HG03095 (cell line): ENCODE results near the gene GTF2IRD1.
"Not testable (repeated sequence)": the region's sequence is repeated elsewhere in the genome, so short reads cannot be mapped to it uniquely, and the experiment has no call there.

Experiments
- ATAC-seq: cut with Tn5 transposase; IDR thresholded peaks from one replicate; pipeline ENCODE4 v1.9.1; 2021; ENCODE audit warnings: moderate library complexity; ENCODE audit not compliant: unreplicated experiment

The GTF2IRD1 gene

DNA sequence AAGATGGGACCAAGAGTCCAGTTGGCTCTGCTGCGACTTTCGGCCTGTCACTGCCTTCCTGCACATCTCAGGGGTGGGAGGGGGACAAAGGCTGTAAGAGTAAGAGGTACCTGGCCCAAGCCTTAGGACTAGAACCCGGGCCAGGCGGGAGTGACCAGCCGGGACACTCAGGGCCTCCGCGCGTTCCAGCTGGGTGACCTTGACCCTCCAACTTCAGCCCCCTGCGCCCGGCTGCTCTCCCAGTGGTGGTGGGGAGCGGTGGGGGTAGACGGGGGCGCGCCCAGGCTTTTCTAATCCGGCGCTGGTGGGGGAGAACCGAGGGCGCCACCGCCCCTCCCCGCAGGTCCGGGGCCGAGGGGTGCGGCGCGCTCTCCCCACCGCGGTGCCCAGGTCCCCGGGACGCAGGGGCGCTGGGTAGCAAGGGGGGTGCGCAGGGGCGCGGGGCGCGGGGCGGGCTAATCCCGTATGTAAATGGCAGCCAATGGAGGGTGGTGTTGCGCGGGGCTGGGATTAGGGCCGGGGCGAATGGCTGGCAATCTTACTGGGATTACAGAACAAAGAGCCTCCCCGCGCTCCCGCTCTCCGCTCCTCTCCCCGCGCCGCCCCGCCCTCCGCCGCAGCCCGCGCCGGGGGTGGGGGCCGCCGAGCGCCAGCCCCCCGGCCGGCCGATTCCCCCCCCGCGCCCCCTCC is at the start of gene GTF2IRD1:
GTF2IRD1 (plus strand) TSS at position 585 of the 690 bp plus-strand sequence. CDS start 54,175 bp downstream, outside the sequence.
- ATAC-seq: no peak

DNA sequence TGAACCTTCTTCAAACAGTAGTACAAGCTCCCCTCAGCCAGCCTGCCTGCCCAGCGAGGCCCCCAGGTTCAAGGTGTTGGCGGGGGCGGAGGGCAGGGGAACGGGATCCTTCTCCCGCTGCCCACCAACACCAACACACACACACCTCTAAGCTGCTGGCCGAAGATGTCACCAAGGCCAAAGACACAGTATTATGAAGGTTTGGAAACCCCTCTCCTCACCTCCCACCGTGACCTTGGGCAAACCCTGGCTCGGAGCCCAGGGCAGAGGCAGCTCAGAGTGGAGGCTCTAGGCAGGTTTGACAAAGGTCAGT is 49.4 kb upstream of the GTF2IRD1 start:
- ATAC-seq: no peak

DNA sequence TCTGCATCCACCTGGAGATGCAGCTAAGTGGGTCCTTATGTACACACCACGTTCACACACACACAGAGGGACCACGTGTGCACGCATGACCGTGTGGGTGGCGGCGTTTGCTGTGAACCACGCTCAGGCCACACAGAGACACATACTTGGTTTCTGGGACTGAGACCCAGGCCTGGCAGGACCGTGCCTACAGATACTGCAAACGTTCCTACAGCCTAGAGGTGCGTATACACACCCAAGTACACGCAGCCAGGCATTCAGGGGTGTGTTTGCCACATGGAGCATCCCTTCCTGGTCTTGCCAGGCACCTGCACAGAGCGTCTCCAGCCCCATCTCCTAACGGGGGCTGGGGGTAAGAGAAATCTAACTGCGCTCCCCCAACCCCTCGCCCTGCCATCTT is 49.0 kb upstream of the GTF2IRD1 start:
- no peak for ATAC-seq

DNA sequence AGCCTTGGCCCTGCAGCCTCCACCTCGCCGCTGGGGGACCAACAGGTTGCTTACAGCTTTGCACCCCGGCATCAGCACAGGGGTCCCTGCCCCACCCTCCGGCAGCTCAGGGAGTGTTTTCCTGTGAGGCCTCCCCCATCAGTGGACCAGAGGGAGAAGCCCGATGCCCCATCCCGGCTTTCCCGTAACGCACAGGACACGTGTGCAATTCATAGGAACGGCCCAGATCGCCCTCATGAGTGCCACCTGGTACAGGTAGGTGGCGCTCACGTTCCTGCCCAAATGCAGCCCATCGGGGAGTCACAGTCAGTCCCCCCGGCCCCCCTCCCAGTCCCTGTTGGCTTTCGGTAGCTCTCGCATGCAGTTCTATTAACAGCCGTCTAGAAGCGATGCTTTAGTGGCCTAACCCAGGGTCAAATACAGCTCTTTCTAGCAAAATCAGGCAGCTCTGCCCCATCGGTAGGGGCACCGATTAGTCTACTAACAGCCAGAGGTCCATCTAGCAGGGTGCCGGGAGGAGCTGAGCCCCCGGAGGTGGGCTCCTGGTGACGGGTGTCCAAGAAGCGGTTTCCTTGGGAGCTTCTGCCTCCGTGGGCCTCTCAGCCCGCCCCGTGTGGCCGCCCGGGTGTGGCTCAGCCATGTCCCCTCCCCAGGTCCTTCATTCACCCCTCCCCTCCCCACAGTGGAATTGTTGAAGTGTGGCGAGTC is 48.4 kb upstream of the GTF2IRD1 start:
- ATAC-seq: no peak

GRCh38 chr7:74405899-74406512 is 47.7 kb upstream of the GTF2IRD1 start:
- no peak for ATAC-seq

DNA sequence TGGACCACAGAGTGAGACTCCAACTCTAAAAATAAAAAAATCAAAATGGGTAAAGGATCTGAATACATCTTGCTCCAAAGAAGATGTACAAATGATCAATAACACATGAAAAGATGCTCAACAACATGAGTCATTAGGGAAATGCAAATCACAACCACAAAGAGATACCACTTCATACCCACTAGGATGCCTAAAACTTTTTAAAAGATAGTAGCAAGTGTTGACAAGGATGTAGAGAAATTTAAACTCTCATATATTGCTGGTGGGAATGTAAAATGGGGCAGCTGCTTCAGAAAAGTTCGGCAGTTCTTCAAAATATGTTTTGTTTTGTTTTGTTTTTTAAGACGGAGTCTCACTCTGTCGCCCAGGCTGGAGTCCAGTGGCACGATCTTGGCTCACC is 45.7 kb upstream of the GTF2IRD1 start:
- ATAC-seq: no peak

DNA sequence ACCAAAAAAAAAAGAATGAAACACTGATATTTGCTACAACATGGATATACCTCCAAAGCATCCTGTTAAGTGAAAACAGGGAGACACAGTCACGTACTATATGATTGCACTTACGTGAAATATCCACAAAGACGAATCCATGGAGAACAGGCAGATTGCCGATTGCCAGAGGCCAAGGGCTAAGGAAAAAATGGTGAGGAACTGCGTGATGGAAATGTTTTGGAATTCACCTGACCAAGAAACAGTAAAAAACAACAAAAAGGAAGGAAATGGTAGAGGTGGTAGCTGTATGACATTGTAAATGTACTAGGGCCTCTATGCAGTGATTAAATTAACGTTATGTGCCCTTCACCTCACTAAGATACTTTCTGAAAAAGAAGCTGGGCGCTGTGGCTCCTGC is 44.1 kb upstream of the GTF2IRD1 start:
- no peak for ATAC-seq

- no peak for ATAC-seq
Measured at GRCh38 chr7:74410772-74411171, 42.9 kb upstream of the GTF2IRD1 start.

DNA sequence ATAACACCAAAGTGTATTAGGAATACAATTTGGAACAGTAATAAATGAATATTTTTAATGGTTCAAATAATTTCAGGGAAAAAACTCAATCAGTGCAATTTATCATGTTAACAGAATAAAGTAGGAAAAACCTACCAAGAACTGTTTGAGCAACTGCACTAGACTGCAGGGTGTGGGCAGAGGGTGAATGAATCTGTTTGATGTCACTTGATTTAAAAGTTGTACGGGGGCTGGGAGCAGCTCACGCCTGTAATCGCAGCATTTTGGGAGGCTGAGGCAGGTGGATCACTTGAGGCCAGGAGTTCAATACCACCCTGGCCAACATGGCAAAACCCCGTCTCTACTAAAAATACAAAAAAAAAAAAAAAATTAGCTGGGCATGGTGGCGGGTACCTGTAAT is 42.1 kb upstream of the GTF2IRD1 start:
- ATAC-seq: not testable (repeated sequence)

- ATAC-seq: no peak
Measured at GRCh38 chr7:74412056-74412455, 41.6 kb upstream of the GTF2IRD1 start.

- ATAC-seq: no peak
Measured at GRCh38 chr7:74412603-74413002, 41.1 kb upstream of the GTF2IRD1 start.

DNA sequence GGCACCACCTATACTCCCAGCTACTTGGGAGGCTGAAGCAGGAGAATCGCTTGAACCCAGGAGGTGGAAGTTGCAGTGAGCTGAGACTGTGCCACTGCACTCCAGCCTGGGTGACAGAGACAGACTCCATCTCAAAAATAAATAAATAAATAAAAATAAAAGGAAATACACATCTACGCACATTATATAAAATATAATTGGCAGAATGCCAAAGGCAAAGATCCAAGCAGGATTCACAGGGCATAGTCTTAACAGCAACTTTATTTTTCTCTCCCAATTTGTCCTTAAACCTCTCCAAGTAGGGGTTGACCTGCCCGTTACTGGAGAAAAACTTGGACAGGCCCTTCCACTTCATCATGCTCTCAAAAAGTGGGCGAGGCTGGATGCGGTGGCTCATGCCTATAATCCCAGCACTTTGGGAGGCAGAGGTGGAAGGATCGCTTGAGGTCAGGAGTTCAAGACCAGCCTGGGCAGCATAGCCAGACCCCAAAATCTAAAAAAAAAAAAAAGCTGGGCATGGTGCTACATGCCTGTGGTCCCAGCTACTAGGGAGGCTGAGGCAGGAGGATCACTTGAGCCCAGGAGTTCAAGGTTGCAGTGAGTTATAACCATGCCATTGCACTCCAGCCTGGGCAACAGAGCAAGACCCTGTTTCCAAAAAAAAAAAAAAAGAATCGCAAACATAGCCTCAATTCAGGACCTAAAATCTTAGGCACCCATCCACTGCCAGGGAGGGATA is 38.9 kb upstream of the GTF2IRD1 start:
- not testable (repeated sequence) for ATAC-seq

- no peak for ATAC-seq
Measured at GRCh38 chr7:74417419-74417971, 36.2 kb upstream of the GTF2IRD1 start.

DNA sequence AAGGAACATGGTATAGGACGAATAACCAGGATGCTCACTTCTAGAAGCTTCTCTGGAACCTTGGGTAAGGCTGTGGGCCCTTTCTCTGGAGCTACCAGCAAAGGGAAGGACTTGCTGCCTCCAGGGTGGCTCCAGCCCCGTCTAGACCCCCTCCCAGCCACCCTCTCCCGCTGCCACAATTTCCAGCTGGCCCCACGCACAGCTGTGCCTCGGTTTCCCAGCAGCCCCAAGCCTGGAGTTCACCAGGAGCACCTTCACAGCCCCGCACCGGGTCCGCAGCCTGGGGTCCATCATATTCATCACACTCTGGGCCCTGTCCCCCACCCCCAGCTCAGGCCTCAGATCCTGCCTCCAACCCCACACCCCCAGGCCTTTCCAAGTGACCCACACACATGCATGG is 35.6 kb upstream of the GTF2IRD1 start:
- no peak for ATAC-seq

DNA sequence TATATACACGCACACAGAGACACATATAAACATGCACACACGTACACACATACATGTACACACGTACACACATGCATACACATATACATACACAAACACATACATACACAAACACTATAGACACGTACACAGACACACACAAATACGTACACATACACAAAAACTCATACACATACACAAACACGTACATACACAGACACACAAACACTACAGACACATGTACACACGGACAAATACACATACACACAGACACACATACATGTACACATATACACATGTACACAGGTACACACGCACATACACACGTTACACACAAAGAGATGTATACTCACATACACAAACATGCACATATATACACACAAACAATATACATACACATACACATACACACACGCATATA is 35.2 kb upstream of the GTF2IRD1 start:
- no peak for ATAC-seq

DNA sequence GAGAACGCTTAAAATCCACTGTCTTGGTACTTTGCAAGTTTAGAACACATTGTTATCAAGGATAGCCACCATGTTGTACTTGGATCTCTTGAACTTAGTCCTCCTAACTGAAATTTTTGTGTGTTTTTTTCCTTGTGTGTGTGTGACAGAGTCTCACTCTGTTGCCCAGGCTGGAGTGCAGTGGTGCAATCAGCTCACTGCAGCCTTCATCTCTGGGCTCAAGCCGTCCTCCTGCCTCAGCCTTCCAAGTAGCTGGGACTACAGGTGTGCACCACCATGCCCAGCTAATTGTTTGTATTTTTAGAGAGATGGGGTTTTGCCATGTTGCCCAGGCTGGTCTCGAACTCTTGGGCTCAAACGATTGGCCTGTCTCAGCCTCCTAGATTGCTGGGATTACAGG is 34.5 kb upstream of the GTF2IRD1 start:
- ATAC-seq: not testable (repeated sequence)

DNA sequence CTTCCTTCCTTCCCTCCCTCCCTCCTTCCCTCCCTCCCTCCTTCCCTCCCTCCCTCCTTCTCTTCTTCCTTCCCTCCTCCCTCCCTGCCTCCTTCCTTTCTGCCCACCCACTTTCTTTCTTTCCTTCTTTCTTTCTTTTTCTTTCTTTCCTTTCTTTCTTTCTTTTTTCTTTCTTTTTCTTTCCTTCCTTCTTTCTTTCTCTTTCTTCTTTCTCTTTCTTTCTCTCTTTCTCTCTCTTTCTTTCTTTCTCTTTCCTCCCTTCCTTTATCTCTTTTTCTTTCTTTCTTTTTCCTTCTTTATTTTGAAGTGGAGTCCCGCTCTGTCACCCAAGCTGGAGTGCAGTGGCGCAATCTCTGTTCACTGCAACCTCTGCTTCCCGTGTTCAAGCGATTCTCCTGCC is 33.7 kb upstream of the GTF2IRD1 start:
- no peak for ATAC-seq

DNA sequence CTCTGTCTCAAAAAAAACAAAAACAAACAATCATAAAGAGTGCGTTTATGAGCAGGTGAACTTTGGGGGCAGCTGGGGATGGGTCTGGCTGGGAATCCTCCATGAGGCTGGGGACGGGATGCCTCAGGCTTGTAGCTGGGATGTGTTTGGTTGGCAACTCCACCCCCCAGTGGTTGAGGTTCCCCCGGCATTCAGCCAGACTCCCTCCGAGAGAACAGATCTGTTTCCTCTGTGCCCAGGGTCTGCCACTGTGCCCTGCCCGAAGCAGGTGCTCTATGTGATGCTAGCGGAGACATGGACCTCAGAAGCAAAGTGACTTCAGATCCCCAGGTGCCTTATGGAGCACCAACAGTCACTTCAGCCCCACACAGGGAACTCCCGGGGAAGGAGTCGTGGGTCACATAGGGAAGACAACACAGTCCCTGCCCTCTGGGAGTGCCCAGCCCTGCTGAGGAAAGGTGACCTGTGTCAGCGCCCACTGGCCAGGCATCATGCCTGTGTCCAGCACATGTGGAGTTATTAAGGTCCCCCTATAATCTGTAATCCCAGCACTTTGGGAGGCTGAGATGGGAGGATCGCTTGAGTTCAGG is 29.3 kb upstream of the GTF2IRD1 start:
- ATAC-seq: no peak

DNA sequence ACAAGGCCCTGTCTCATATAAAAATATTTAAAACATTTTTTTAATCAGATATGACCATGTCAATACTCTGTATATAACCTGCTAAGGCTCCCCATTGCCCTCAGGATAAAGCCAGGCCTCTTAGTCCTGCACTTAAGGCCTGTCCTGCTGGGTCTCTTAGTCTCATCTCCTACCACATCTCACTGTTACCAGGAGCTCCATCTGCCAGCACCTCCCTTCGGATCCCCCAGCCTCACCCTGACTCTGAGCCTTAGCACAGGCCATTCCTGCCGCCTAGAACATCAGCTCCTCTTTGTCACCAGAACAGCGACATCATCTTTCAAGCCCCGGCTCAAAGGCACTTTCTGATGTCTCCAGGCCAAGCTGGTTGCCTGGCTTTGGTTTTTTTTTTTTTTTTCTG is 25.7 kb upstream of the GTF2IRD1 start:
- ATAC-seq: no peak

GRCh38 chr7:74429153-74429747 is 24.5 kb upstream of the GTF2IRD1 start:
- ATAC-seq: no peak

DNA sequence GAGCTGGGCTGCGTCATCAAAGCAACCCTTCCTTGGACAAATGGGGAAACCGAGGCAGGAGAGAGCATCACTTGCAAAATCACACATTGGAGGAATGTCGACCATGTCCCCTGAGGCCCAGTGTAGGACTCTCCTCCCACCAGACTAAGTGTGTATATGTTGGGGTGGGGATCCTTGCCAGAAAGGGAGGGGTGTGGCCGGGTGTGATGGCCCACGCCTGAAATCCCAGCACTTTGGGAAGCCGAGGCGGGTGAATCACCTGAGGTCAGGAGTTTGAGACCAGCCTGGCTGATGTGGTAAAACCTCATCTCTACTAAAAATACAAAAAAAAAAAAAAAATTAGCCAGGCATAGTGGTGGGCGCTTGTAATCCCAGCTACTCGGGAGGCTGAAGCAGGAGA is 23.3 kb upstream of the GTF2IRD1 start:
- not testable (repeated sequence) for ATAC-seq
